Keratinocyte (primary cell): ENCODE data around the gene FMN1. TPM values are rescaled to one million over a fixed set of nuclear protein-coding genes. Genes with fewer than 3 reads are reported as not detected.

Experiments
- DNase-seq: peaks from one replicate; pipeline ENCODE4 v3.0.0-alpha.2; 2011; ENCODE audit warnings: low read depth, missing footprints, low spot score
- FAIRE-seq: peaks from 2 replicates; lab custom pipeline; 2011; peaks lifted over from hg19 to GRCh38; lab: Jason Lieb, UNC
- H2AFZ ChIP-seq: 2 replicates; pipeline ENCODE4 v1.6.0; 2012; ENCODE audit warnings: low read length, control low read depth, inconsistent platforms; ENCODE audit not compliant: control insufficient read depth
- H3K27ac ChIP-seq: 2 replicates; pipeline ENCODE4 v1.5.1; 2011; ENCODE audit warnings: low read length; ENCODE audit not compliant: control insufficient read depth, insufficient read depth
- H3K27me3 ChIP-seq: 3 replicates; pipeline ENCODE4 v1.6.0; 2011; ENCODE audit warnings: low read length; ENCODE audit not compliant: control insufficient read depth, insufficient read depth; ENCODE audit errors: extremely low read depth
- H3K36me3 ChIP-seq, 2 experiments: 2 replicates in 1 of 2; 3 replicates in 1 of 2; pipeline ENCODE4 v1.5.1; 2011; ENCODE audit warnings: low read length in 2 of 2, mild to moderate bottlenecking in 1 of 2; ENCODE audit not compliant: control insufficient read depth in 2 of 2, insufficient read depth in 2 of 2; ENCODE audit errors: extremely low read depth in 1 of 2
- H3K4me1 ChIP-seq: 3 replicates; pipeline ENCODE4 v1.5.1; 2011; ENCODE audit warnings: low read length; ENCODE audit not compliant: control insufficient read depth, insufficient read depth; ENCODE audit errors: extremely low read depth
- H3K4me2 ChIP-seq: 3 replicates; pipeline ENCODE4 v1.6.0; 2011; ENCODE audit warnings: low read depth, low read length; ENCODE audit not compliant: control insufficient read depth, insufficient read depth; ENCODE audit errors: extremely low read depth
- H3K4me3 ChIP-seq, 3 experiments: fragments of 200-600 bp in 1 of 3; sonication (generic) in 1 of 3; 2 replicates in 2 of 3; 3 replicates in 1 of 3; pipeline ENCODE4 v1.5.1; 2011 to 2016; ENCODE audit warnings: low read length in 3 of 3, mild to moderate bottlenecking in 3 of 3, control low read depth in 2 of 3, inconsistent platforms in 1 of 3, low read depth in 1 of 3, mixed read lengths in 1 of 3, mixed run types in 1 of 3, moderate library complexity in 1 of 3; ENCODE audit not compliant: control insufficient read depth in 2 of 3, insufficient read depth in 2 of 3; ENCODE audit errors: extremely low read depth in 1 of 3
- H3K79me2 ChIP-seq: 2 replicates; pipeline ENCODE4 v1.6.0; 2012; ENCODE audit warnings: low read length; ENCODE audit not compliant: control insufficient read depth, insufficient read depth
- H3K9ac ChIP-seq: 3 replicates; pipeline ENCODE4 v1.6.0; 2011; ENCODE audit warnings: low read length; ENCODE audit not compliant: control insufficient read depth, insufficient read depth; ENCODE audit errors: extremely low read depth
- H3K9me1 ChIP-seq: 3 replicates; pipeline ENCODE4 v1.6.0; 2011; ENCODE audit warnings: low read length; ENCODE audit not compliant: control insufficient read depth, insufficient read depth; ENCODE audit errors: extremely low read depth
- H3K9me3 ChIP-seq: 2 replicates; pipeline ENCODE4 v1.5.1; 2012; ENCODE audit warnings: low read depth, low read length; ENCODE audit not compliant: control insufficient read depth
- H4K20me1 ChIP-seq: 3 replicates; pipeline ENCODE4 v1.6.0; 2011; ENCODE audit warnings: low read length; ENCODE audit not compliant: control insufficient read depth, insufficient read depth; ENCODE audit errors: extremely low read depth
- EZH2 ChIP-seq: IDR thresholded peaks from one replicate; pipeline ENCODE4 v1.6.1; 2012; ENCODE audit warnings: inconsistent platforms, mild to moderate bottlenecking, low read length, moderate library complexity
- dilution Hi-C: fragments of 300-500 bp; cut with MboI; formaldehyde crosslinking; loops from one replicate; pipeline ENCODE4 v1.7.0; 2020; ENCODE audit warnings: low sequenced_read_pairs; ENCODE audit not compliant: extremely low pct_ligation_motif_present
- polyA plus RNA-seq, 5 experiments: library from polyadenylated mRNA; depleted of rRNA in 3 of 5; stranded (reverse) in 3 of 5; stranded (forward) in 1 of 5; unstranded in 1 of 5; fragments of >200 nt; gene quantifications; 1 replicate in 1 of 5; 2 replicates in 3 of 5; 3 replicates in 1 of 5; pipeline versions ENCODE4 v1.2.1 to v1.2.3, GENCODE V29; 2011 to 2012; ENCODE audit warnings: missing spikeins in 2 of 5, low read depth in 1 of 5, low replicate concordance in 1 of 5
- TF ChIP-seq, protein P1 (sequence below), 3 experiments: IDR thresholded peaks in 1 of 3; conservative IDR thresholded peaks in 1 of 3; optimal IDR thresholded peaks in 1 of 3; 2 replicates in 2 of 3; 3 replicates in 1 of 3; pipeline versions ENCODE3 to v1.5.1; 2011; ENCODE audit warnings: low read length in 3 of 3, mild to moderate bottlenecking in 3 of 3, moderate library complexity in 2 of 3, control low read depth in 1 of 3, inconsistent platforms in 1 of 3; ENCODE audit not compliant: insufficient read depth in 2 of 3; ENCODE audit errors: extremely low read depth in 1 of 3

Gene FMN1
- polyA plus RNA-seq, 1 donor (not counting 4 experiments of a cell fraction or from before 2014, with no cell fraction given) = 0.71 TPM

DNA sequence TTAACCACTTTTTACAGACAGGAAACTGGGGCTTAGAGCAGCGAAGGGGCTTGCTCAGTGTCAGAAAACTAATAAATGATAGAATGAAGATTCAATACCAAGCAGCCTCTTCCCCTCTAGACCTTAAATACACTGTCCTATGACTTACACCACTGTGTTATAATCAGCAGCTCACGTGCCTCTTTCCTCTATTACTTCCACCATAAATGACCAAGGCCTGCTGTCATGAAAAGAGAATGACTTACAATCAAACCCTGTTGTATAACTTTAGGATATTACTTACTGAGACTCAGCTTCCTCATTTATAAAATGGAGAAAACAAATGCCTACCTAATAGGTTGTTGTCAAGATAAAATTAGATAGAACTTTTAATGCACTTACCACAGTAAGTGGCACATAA is 11.6 kb downstream of the FMN1 start:
- no peaks in the 10 kb centered on the region for H4K20me1 ChIP-seq
- TF ChIP-seq, protein P1, sequence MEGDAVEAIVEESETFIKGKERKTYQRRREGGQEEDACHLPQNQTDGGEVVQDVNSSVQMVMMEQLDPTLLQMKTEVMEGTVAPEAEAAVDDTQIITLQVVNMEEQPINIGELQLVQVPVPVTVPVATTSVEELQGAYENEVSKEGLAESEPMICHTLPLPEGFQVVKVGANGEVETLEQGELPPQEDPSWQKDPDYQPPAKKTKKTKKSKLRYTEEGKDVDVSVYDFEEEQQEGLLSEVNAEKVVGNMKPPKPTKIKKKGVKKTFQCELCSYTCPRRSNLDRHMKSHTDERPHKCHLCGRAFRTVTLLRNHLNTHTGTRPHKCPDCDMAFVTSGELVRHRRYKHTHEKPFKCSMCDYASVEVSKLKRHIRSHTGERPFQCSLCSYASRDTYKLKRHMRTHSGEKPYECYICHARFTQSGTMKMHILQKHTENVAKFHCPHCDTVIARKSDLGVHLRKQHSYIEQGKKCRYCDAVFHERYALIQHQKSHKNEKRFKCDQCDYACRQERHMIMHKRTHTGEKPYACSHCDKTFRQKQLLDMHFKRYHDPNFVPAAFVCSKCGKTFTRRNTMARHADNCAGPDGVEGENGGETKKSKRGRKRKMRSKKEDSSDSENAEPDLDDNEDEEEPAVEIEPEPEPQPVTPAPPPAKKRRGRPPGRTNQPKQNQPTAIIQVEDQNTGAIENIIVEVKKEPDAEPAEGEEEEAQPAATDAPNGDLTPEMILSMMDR (optimal IDR thresholded peaks at IDR 0.05 in 1 of 3, IDR thresholded peaks at IDR 0.05 in 1 of 3, conservative IDR thresholded peaks at IDR 0.05 in 1 of 3; ENCODE audit: extremely low read depth in 1 of 3, insufficient read depth in 2 of 3, low read length in 3 of 3) = no peak
- no peak for TF ChIP-seq EZH2
- no peaks in the 10 kb centered on the region for H3K79me2 ChIP-seq
- H3K27me3 ChIP-seq = no peaks in the 10 kb centered on the region
- FAIRE-seq (no peak), DNase-seq (no peak)
- H3K27ac ChIP-seq = no peak overlapping the region
- H3K4me2 ChIP-seq = no peak overlapping the region
- dilution Hi-C loops = no loop called here
- no peak overlapping the region for H3K4me3 ChIP-seq
- H2AFZ ChIP-seq = no peak overlapping the region
- no peaks in the 10 kb centered on the region for H3K9me3 ChIP-seq
- H3K36me3 ChIP-seq = no peaks in the 10 kb centered on the region
- H3K9ac ChIP-seq = no peak overlapping the region
- no peaks in the 10 kb centered on the region for H3K4me1 ChIP-seq
- no peaks in the 10 kb centered on the region for H3K9me1 ChIP-seq

DNA sequence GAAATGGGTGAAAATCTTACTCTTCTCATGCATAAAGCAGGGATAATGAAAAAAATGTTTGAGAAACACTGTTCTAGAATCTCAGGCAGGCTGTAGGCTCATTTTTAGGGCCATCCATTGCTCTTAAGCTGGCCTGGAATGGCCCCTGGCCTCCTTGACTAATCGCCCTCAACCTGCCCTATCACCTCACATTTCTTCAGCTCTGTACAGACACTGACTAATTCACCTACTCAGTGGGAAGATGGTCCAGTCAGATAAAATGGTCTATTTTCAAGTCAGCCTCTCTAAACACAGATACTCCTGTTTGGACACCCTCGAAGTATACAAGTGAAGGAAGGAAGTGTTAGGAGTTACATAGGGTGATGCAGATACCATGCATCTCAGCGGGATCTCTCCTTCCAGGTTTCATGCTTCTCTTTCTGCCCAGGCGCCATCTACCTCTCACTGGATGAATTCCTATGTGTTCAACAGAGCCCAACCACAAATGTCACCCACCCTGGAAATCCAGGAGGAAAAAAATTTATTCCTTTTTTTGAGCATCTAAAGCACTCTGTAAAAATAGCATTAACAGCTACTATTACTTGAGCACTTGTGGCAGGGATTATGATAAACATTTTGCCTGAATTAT is 12.1 kb downstream of the FMN1 start:
- TF ChIP-seq, protein P1 (optimal IDR thresholded peaks at IDR 0.05 in 1 of 3, IDR thresholded peaks at IDR 0.05 in 1 of 3, conservative IDR thresholded peaks at IDR 0.05 in 1 of 3; ENCODE audit: extremely low read depth in 1 of 3, insufficient read depth in 2 of 3, low read length in 3 of 3) = no peak
- TF ChIP-seq EZH2 = no peak
- Histone ChIP-seq H3K4me3 (no peak overlapping the region), H3K27ac (no peak overlapping the region), H2AFZ (no peak overlapping the region), H3K36me3 (no peaks in the 10 kb centered on the region), H3K79me2 (no peaks in the 10 kb centered on the region), H3K27me3 (no peaks in the 10 kb centered on the region), H3K9me1 (no peaks in the 10 kb centered on the region), H3K4me1 (no peaks in the 10 kb centered on the region), H3K4me2 (no peak overlapping the region), H3K9ac (no peak overlapping the region), H4K20me1 (no peaks in the 10 kb centered on the region), H3K9me3 (no peaks in the 10 kb centered on the region)
- DNase-seq = no peak
- dilution Hi-C loops = no loop called here
- no peak for FAIRE-seq
